Stimulated activated CD8-positive, alpha-beta memory T cell treated with anti-CD3 and anti-CD28 coated beads, Interleukin-15, amount 100 ng/mL, for 4 hours (primary cell): Measurements from ENCODE around the gene AREL1.

Source experiments
- DNase-seq, 2 donors: peaks; one replicate each; pipeline ENCODE4 v3.0.0-alpha.2; 2020; ENCODE audit warnings: low read depth in 2 of 2

Gene AREL1

GRCh38 chr14:74660863-74661262, 52.0 kb downstream of the AREL1 start:
- DNase-seq, result no peak

DNA sequence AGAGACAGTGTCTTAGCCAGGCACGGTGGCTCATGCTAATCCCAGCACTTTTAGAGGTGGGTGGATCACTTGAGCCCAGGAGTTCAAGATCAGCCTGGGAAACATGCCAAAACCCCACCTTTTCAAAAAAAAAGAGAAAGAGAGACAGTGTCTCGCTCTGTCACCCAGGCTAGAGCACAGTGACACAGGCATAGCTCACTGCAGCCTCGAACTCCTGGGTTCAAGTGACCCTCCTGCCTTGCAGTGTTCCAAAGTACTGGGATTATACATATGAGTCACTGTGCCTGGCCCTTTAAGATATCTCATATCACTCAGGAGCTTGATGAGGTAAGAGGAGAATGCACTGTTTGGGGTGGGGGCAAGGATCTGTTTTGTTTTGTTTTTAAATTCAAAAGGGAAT, 52.7 kb downstream of the AREL1 start:
- DNase-seq, result no peak

DNA sequence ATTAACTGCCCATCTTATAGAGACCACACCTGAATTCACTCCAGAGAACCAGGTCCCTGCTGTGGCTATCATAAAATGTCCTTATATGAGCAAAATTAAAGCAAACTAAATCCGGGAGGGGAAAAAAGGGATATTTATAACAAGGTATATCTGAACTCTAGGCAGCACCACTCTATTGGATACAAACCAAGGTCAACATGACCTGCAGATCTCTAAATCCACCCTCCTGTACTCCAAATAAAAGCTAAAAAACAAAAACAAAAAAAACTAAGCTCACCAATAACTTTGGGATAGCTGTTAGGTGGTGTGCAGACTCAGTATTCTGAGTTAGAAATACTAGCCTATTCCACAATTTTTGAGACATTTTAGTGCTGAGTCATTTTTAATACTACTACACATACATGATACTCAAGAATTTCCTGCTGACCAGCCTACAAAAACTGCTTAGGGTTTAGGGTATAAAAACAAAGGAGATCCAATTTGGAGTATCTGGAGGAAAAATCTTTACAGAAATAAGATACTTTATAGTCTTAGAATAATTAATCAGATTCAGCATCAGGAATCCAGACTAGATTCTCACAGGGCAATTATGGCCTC, 54.2 kb downstream of the AREL1 start:
- DNase-seq, result no peak

GRCh38 chr14:74656964-74657363, 55.9 kb downstream of the AREL1 start:
- DNase-seq, result no peak

GRCh38 chr14:74655599-74656395, 57.1 kb downstream of the AREL1 start:
- DNase-seq, result no peak

GRCh38 chr14:74654931-74655330, 57.9 kb downstream of the AREL1 start:
- DNase-seq, result no peak

DNA sequence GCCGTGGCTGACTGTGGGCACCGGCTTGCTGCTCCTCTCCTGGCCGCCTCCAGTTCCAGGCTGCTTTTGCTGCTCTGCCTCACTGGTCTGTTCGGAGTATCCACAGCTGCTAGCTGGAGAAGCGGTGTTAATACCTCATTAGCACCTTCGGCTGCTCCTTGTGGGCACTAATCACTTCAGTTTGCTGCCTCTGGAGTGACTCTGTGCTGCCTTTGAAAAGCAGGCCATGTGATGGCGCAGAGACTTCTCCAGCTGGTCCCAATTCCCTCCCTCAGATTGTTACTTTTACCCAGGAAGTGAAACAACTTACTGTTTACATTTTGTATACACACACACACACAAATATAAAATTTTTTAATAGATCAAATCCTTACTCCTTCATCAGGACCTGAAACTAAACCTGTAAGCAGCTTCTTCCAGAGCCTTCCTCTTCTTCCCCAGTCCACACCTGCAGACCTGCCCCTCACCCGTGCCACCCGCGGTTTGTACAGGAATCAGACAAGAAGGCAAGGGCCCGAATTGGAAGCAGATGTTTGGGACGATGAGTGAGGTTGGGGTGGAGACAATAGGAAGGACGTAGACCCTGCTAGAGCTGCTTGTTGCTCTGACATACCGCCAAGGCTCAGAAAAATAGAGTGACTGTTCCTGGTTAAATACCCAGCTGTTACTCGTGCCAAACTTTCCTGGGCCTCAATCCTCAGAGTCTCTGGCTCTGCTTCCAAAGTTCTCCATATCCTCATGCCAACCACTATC, 59.3 kb downstream of the AREL1 start:
- DNase-seq, result no peak

DNA sequence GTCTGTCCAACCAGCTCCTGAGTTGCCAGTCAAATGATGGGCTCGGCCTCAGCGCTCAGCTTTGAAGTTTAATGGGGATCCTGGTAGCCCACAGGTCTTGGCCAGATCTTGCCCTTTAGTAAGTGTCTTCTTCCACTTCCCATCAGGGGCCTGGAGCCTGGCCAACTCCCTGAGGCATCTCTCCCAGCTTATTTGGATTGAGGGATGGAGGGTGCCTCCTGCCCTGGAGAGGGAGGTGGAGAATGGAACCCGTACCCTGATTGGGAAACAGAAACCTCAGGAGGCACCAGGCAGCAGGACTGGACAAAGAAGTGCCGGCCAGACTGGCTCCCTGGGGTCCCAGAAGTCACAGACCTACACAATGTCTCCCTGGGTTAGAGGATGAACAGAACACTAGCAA, 60.3 kb downstream of the AREL1 start:
- no peak for DNase-seq

DNA sequence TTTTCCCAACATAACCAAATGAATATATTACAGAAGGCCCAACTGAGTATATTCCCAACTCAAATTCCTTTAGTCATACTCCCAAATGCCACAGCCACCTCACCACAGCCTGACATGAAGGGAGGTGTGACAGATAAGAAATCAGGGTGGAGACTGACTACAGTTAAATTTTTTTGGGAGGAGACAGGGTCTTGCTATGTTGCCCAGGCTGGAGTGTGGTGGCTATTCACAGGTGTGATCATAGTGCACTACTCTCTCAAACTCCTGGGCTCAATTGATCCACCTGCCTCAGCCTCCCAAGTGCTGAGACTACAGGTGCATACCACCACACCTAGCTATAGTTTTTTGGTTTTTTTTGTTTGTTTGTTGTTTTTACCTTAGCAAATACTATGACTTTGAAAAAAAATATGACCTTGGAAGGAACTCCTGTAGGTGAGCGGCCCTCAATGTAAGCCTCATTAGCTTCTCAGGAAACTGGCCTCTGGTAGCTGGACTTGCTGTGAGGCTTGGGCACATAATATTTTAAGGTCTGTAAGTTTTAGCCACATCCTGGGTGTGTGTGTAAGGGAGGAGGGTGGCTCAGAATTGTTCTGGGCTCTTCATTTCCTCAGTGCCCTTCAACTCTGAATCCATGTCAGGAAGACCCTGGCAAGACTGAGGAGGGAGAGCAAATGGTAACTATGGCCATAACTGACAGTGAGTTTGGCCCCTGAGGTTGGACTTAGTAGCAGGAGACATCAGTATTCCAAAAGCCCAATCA, 61.8 kb downstream of the AREL1 start:
- DNase-seq, result no peak

DNA sequence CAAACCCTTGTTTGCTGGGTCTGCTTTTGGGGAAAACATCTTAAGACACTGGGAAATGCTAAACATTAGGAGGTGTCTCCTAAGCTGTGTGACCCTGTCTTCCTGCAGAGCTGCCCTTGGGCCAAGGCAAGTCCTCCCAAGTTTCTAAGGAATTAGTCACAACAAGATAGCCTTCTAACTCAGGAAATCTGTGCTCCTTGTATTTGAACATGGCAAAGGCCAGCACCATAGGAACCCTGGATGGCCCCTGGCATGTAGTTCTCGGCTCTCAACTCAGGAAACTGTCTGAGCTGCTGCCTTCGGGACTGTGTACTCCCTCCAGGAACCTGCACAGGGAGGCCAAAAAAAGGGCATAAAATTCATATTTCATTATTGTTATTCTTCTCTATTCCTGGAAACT, 63.2 kb downstream of the AREL1 start:
- DNase-seq, result no peak

GRCh38 chr14:74649167-74649566, 63.7 kb downstream of the AREL1 start:
- DNase-seq, result no peak

DNA sequence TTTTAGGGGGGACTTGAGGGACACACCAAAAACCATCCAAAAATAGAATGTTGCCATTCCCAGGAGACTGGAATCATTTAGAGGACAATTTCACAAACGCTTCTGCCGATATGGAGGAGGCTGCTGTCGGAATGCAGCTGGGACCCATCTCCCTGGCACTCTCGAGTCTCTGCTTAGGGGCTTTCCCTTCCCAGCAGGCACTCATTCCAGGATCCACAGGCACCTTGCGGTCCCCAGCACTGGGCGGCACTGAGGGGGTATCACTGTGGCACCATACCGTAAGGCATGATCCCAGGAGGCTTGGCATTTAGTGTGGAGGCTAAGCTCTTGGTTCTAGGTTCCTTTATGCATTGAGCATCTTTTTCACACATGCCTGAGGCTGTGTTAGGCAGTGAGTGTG, 64.3 kb downstream of the AREL1 start:
- no peak for DNase-seq

- DNase-seq, result no peak
Observed at GRCh38 chr14:74647678-74648461, 65.0 kb downstream of the AREL1 start.

GRCh38 chr14:74647061-74647677, 65.7 kb downstream of the AREL1 start:
- no peak for DNase-seq

DNA sequence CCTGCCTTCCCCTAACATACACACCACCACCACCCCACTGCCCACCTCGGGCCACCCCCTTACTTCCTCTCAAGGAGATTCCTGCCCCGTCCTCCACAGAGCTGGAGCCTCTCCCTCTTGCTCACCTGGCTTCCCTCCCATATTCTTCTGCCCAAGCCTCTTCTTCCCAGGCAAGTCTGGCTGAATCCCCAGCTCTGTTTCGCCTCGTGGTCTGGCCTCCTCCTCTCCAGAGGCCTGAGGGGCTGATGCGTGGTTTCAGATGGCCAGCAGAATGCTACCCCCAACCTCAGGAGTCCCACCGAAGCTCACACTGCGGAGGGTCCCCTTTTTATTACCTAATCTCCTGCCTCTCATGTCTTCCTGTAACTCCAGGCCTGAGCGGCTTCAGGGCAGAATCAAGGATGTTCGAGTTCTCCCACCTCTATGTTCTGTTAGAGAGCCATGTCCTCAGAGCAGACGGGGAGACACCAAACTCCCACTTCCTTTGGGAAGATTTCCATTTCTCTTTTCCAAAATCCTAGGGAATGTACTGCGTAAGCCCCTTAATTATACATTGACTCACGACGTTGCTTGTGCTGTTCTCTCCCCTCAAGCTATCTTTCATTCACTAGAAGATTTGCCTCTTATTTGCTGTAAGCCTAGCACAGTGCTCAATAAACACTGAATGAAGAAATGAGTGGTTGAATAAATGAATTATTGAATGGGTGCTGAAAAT, 67.0 kb downstream of the AREL1 start:
- DNase-seq, result no peak

GRCh38 chr14:74645244-74645643, 67.6 kb downstream of the AREL1 start:
- DNase-seq, result no peak

DNA sequence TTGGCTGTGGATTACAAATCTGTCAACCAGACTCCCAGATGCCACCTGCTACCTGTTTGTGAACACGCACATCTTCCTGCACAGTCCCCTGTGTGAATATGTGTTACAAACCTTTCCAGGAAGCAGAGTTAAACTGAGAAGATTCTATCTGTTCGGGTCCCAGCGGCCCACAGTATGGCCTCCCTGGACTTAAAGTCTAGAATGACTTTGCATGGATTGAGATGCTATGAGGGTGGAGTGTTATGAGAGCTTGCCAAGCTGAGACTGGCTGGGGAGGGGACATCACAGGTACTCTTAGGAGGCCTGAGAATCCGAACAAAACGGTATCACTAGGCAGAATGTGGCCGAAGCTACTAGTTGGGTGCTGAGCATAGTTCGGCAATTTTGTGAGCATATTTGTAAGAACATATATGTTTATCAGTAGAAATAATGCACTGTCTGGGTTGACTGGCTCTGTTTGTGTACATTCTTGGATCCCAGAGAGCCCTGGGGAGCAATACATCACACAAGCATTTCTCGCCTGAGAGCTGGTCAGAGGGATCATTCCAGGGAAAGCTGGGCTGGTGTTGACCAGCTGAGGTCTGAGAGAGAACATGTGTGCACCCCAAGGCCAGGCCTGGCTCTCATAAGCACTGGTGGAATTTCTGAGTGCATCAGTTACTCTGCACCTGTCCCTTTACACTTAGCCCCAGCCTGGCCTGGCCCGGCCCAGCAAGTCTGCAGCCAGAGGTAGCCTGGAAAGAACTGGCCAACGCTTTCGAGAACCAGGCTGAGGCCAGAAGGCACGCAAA, 71.1 kb downstream of the AREL1 start:
- no peak for DNase-seq

DNA sequence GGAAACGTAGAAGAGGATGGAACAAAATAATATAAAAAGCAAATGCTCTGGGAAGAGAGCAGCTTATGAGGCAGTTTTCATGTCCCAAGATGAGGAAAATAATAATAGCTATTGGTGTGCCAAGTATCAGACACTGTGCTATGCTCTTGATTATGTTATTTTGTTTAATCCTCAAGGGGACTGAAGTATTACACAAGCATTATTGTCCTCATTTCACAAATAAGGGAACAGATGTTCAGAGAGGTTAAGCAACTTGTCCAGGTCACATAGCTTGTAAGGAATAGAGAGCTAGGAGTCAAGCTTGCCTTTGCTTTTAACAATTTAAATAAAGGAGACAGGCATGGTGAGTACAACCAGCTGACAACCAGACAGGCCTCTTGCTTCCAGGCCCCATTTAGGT, 73.9 kb downstream of the AREL1 start:
- no peak for DNase-seq

- no peak for DNase-seq
Observed at GRCh38 chr14:74638066-74638465, 74.8 kb downstream of the AREL1 start.

DNA sequence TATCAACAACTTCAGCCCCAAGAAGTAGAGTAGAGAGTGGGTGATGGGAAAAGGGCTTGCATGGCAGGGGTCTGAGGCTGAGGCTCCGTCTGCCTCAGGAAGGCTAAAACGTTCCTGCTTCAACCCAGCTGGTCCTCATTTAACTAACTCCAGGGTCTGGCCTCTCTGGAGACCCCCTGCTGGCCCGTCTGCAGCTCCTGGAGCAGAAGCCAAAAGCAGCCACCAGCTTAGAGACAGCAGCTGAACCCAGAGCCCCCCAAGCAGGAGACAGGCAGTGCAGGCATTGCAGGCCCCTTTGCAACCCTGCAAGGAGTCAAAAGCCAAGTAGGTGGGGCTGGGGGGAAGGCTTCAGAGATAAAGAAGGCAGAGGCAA, 75.7 kb downstream of the AREL1 start:
- DNase-seq, result no peak
